CD8-positive, alpha-beta memory T cell (primary cell): ENCODE data around the gene ZNF366. TPM values are rescaled to one million over a fixed set of nuclear protein-coding genes. Genes with fewer than 3 reads are reported as not detected.

ENCODE experiments used
- CTCF ChIA-PET: fragments of 350-600 bp; sonication (Branson Sonifier 250); formaldehyde crosslinking; loops from one replicate; lab custom pipeline; 2021; ENCODE audit warnings: antibody characterized with exemption; lab: Charles Lee
- POLR2A ChIA-PET: fragments of 350-600 bp; sonication (Branson Sonifier 250); formaldehyde crosslinking; loops from one replicate; lab custom pipeline; 2021; ENCODE audit warnings: antibody characterized with exemption; lab: Charles Lee
- DNase-seq, 5 donors: peaks; one replicate each; pipeline versions ENCODE4 v3.0.0 to v3.0.0-alpha.2; 2020 to 2022; ENCODE audit warnings: mixed read lengths in 1 of 5
- H3K27ac ChIP-seq: one replicate; pipeline ENCODE4 v1.7.0; 2013; ENCODE audit warnings: low read depth, mild to moderate bottlenecking, low read length, moderate library complexity
- H3K27me3 ChIP-seq: 2 replicates; pipeline ENCODE4 v1.7.0; 2013; ENCODE audit warnings: low read length, mild to moderate bottlenecking; ENCODE audit not compliant: insufficient read depth, poor library complexity, severe bottlenecking
- H3K36me3 ChIP-seq: 2 replicates; pipeline ENCODE4 v1.7.0; 2013; ENCODE audit warnings: mild to moderate bottlenecking, low read length, moderate library complexity; ENCODE audit not compliant: insufficient read depth
- H3K4me1 ChIP-seq: 2 replicates; pipeline ENCODE4 v1.7.0; 2013; ENCODE audit warnings: mild to moderate bottlenecking, low read length, moderate library complexity; ENCODE audit not compliant: insufficient read depth
- H3K4me3 ChIP-seq: 2 replicates; pipeline ENCODE4 v1.7.0; 2013; ENCODE audit warnings: mild to moderate bottlenecking, low read length
- H3K9me3 ChIP-seq: 2 replicates; pipeline ENCODE4 v1.7.0; 2013; ENCODE audit warnings: mild to moderate bottlenecking, low read length
- H3K27ac Mint-ChIP-seq, 8 donors: one replicate each; pipeline ENCODE4 v1.8.0; 2020 to 2021; ENCODE audit warnings: mixed read lengths in 8 of 8, mild to moderate bottlenecking in 6 of 8, inconsistent platforms in 3 of 8, moderate library complexity in 3 of 8
- H3K27me3 Mint-ChIP-seq, 2 donors: one replicate each; pipeline ENCODE4 v1.8.0; 2020 to 2021; ENCODE audit warnings: mixed read lengths in 2 of 2, mild to moderate bottlenecking in 1 of 2, moderate library complexity in 1 of 2
- H3K36me3 Mint-ChIP-seq, 3 donors: one replicate each; pipeline ENCODE4 v1.8.0; 2020 to 2021; ENCODE audit warnings: mixed read lengths in 3 of 3, inconsistent platforms in 1 of 3, mild to moderate bottlenecking in 1 of 3
- H3K4me1 Mint-ChIP-seq, 3 donors: one replicate each; pipeline ENCODE4 v1.8.0; 2020 to 2021; ENCODE audit warnings: mixed read lengths in 3 of 3, inconsistent platforms in 1 of 3, mild to moderate bottlenecking in 1 of 3
- H3K4me3 Mint-ChIP-seq, 7 donors: one replicate each; pipeline ENCODE4 v1.8.0; 2020 to 2021; ENCODE audit warnings: mixed read lengths in 7 of 7, mild to moderate bottlenecking in 6 of 7, moderate library complexity in 4 of 7, inconsistent platforms in 2 of 7
- H3K9me3 Mint-ChIP-seq, 5 donors: one replicate each; pipeline ENCODE4 v1.8.0; 2020 to 2022; ENCODE audit warnings: mixed read lengths in 5 of 5, mild to moderate bottlenecking in 3 of 5, moderate library complexity in 2 of 5, inconsistent platforms in 1 of 5
- polyA plus RNA-seq: library from polyadenylated mRNA; unstranded; fragments of 300-500 nt; fragmentation: Illumina TruSeq; gene quantifications from one replicate; pipeline ENCODE4 v1.2.3, GENCODE V29; 2021
- total RNA-seq, 2 experiments: library from RNA; stranded (reverse); gene quantifications; one replicate each; pipeline ENCODE4 v1.2.3, GENCODE V29; 2021

ZNF366 gene
- total and polyA plus RNA-seq, 3 experiments from 2014 or later: not detected

DNA sequence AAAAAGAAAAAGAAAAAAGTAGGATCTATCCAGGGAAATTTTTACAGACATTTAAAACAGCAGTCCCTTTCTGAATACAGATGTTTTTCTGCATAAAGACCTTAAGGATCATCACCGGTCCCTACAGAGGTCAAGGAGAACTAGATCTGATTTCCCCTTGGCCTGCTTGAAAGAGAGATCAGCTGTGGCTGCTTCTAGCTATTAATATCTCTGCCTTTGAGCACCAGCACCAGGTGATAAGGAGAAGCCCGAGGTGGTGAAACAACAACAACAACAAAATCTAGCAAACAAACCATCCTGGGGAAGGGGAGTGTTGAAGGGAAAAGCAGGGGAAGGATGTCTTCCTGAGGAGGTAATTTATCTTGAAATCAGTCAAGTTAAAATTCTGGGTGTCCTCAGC lies 42.1 kb downstream of the ZNF366 start:
- Mint-ChIP-seq H3K4me1 (no peaks in the 10 kb centered on the region), H3K9me3 (no peaks in the 10 kb centered on the region), H3K27me3 (peaks cover 8 to 30% of the 10 kb centered on the region in 2 donors), H3K36me3 (no peaks in the 10 kb centered on the region), H3K27ac (no peak overlapping the region), H3K4me3 (peak overlapping the region in 1 of 7 donors; percentile 33)
- DNase-seq: no peak
- POLR2A ChIA-PET: no interaction called here
- H3K9me3 ChIP-seq: no peaks in the 10 kb centered on the region
- H3K27ac ChIP-seq: no peak overlapping the region
- no peak overlapping the region for H3K4me3 ChIP-seq
- no peaks in the 10 kb centered on the region for H3K27me3 ChIP-seq
- no peaks in the 10 kb centered on the region for H3K36me3 ChIP-seq
- H3K4me1 ChIP-seq: no peaks in the 10 kb centered on the region
- CTCF ChIA-PET: no interaction called here

DNA sequence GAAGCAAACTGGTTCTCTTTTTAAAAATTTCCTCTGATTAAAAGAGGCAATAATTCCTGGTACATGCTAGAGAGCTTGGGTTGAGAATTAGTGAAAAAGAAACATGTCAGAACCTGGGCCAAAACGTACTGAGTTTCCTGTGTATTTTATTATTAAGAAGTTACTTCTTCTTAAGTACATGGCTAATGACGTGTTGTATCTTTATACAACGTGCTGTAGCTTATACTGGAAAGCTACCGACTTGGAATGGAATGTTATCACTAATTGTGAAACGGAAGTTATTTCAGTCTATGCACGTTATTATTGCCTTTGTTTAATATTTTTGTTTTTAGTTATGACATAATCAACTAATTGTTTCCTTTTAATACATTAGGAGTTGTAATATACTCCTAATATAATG lies 43.1 kb downstream of the ZNF366 start:
- Histone ChIP-seq H3K27ac (no peak overlapping the region), H3K4me3 (no peak overlapping the region), H3K4me1 (no peaks in the 10 kb centered on the region), H3K36me3 (no peaks in the 10 kb centered on the region), H3K9me3 (no peaks in the 10 kb centered on the region), H3K27me3 (no peaks in the 10 kb centered on the region)
- H3K4me1 Mint-ChIP-seq: no peaks in the 10 kb centered on the region
- no peak overlapping the region for H3K27ac Mint-ChIP-seq
- H3K27me3 Mint-ChIP-seq: peaks cover 8 to 26% of the 10 kb centered on the region in 2 donors
- POLR2A ChIA-PET: no interaction called here
- CTCF ChIA-PET: no interaction called here
- no peaks in the 10 kb centered on the region for H3K9me3 Mint-ChIP-seq
- no peak for DNase-seq
- no peak overlapping the region for H3K4me3 Mint-ChIP-seq
- H3K36me3 Mint-ChIP-seq: no peaks in the 10 kb centered on the region

DNA sequence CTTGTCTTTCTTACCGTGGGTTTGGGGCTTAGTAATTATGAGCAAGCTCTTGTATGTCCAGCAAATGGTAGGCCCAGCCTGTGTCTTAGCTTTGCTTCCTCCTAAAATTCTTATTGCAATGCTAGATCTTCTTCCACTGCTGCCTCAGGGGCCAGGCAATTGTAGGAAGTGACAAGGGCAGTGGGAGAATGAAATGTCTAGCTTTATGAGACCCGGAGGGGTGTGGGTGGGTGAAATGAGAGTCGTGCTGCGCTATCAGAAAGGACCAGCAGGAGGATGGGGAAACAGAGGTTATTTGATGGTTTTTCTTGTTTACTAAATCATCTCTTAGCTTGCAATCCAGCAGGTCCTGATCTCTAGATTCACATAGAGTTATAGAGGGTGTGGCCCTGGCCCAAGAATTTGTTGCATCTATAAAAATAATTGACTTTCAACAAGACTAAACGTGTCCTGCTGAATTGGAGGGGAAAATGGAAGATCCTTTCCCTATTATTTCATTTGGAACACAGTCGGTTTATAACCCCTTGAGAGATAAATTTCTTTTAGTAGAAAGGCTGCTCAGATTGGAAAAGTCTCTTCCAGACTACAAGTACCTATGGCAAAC lies 43.7 kb downstream of the ZNF366 start:
- POLR2A ChIA-PET: no interaction called here

GRCh38 chr5:72460413-72460812 lies 46.8 kb downstream of the ZNF366 start:
- Histone ChIP-seq H3K27me3 (no peaks in the 10 kb centered on the region), H3K9me3 (no peaks in the 10 kb centered on the region), H3K4me1 (no peaks in the 10 kb centered on the region), H3K36me3 (no peaks in the 10 kb centered on the region), H3K4me3 (no peak overlapping the region), H3K27ac (no peak overlapping the region)
- Mint-ChIP-seq H3K27ac (no peak overlapping the region), H3K36me3 (no peaks in the 10 kb centered on the region), H3K4me1 (no peaks in the 10 kb centered on the region), H3K4me3 (no peak overlapping the region), H3K27me3 (peaks cover 8 to 12% of the 10 kb centered on the region in 2 donors), H3K9me3 (no peaks in the 10 kb centered on the region)
- POLR2A ChIA-PET: no interaction called here
- DNase-seq: no peak
- CTCF ChIA-PET: no interaction called here

More for the DNA sequence above, 43.7 kb downstream of the ZNF366 start:
- H3K4me1 ChIP-seq: no peaks in the 10 kb centered on the region
- no peaks in the 10 kb centered on the region for H3K9me3 ChIP-seq
- Mint-ChIP-seq H3K4me1 (no peaks in the 10 kb centered on the region), H3K27ac (no peak overlapping the region), H3K27me3 (peaks cover 8 to 23% of the 10 kb centered on the region in 2 donors), H3K36me3 (no peaks in the 10 kb centered on the region), H3K4me3 (no peak overlapping the region), H3K9me3 (no peaks in the 10 kb centered on the region)
- H3K27ac ChIP-seq: no peak overlapping the region
- no peak for DNase-seq
- H3K4me3 ChIP-seq: no peak overlapping the region
- no peaks in the 10 kb centered on the region for H3K36me3 ChIP-seq
- CTCF ChIA-PET: no interaction called here
- no peaks in the 10 kb centered on the region for H3K27me3 ChIP-seq

DNA sequence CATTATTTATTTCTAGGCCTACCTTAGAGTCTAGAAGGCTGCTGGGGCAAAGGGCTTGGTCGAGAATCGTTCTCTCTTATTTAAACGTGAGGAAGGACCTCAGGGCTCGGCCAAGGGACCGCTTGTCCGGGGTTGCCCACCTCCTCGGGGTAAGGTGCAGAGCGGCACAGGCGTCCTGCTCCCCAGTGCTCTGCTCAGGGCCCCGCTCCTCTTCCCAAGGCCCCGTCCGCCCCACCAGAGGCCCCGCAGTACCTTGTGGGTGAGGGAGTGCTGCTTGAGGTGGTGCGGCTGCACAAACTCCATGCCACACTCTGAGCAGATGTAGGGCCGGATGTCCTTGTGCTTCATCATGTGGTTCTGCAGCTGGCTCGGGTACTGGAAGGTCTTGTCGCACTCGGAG lies 47.3 kb downstream of the ZNF366 start:
- Histone ChIP-seq H3K9me3 (no peaks in the 10 kb centered on the region), H3K4me3 (no peak overlapping the region), H3K36me3 (no peaks in the 10 kb centered on the region), H3K4me1 (no peaks in the 10 kb centered on the region), H3K27ac (no peak overlapping the region), H3K27me3 (no peaks in the 10 kb centered on the region)
- CTCF ChIA-PET: no interaction called here
- no peak for DNase-seq
- H3K9me3 Mint-ChIP-seq: no peaks in the 10 kb centered on the region
- H3K27ac Mint-ChIP-seq: no peak overlapping the region
- POLR2A ChIA-PET: no interaction called here
- peaks cover 6 to 12% of the 10 kb centered on the region in 2 donors for H3K27me3 Mint-ChIP-seq
- H3K36me3 Mint-ChIP-seq: no peaks in the 10 kb centered on the region
- H3K4me1 Mint-ChIP-seq: no peaks in the 10 kb centered on the region
- H3K4me3 Mint-ChIP-seq: no peak overlapping the region

- H3K36me3 ChIP-seq: no peaks in the 10 kb centered on the region
- no peaks in the 10 kb centered on the region for H3K9me3 Mint-ChIP-seq
- ChIA-PET POLR2A (no interaction called here), CTCF (no interaction called here)
- no peaks in the 10 kb centered on the region for H3K27me3 ChIP-seq
- peaks cover 1 to 12% of the 10 kb centered on the region in 2 donors for H3K27me3 Mint-ChIP-seq
- H3K4me1 ChIP-seq: no peaks in the 10 kb centered on the region
- H3K4me1 Mint-ChIP-seq: no peaks in the 10 kb centered on the region
- H3K27ac Mint-ChIP-seq: peak overlapping the region in 1 of 8 donors; percentile 56
- no peak overlapping the region for H3K4me3 Mint-ChIP-seq
- no peak overlapping the region for H3K27ac ChIP-seq
- H3K36me3 Mint-ChIP-seq: no peaks in the 10 kb centered on the region
- DNase-seq: no peak
- no peaks in the 10 kb centered on the region for H3K9me3 ChIP-seq
- no peak overlapping the region for H3K4me3 ChIP-seq
Observed at GRCh38 chr5:72459089-72459661, 48.0 kb downstream of the ZNF366 start.

DNA sequence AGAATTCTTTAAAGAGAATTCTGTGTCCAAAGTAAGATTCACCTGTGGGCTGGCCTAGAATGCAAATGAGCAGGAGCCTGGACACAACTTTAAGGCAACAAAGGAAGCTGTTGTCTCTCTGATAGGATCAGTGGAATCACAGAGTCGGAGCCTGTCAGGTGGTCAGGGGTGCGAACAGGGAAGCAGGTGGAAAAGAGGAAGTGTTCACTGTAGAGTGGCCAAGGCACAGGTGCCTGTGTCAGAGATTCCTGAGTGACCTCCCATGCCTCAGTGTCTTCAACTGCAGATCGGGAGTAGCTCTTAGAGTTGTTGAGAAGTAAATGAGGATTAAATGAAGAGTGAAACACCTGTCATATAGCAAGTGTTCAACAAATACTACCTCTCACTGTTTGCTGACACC lies 48.8 kb downstream of the ZNF366 start:
- Mint-ChIP-seq H3K27me3 (peaks cover 1 to 7% of the 10 kb centered on the region in 2 donors), H3K4me1 (no peaks in the 10 kb centered on the region), H3K9me3 (no peaks in the 10 kb centered on the region), H3K36me3 (no peaks in the 10 kb centered on the region), H3K4me3 (no peak overlapping the region), H3K27ac (no peak overlapping the region)
- Histone ChIP-seq H3K4me1 (no peaks in the 10 kb centered on the region), H3K9me3 (no peaks in the 10 kb centered on the region), H3K36me3 (no peaks in the 10 kb centered on the region), H3K27me3 (no peaks in the 10 kb centered on the region), H3K27ac (no peak overlapping the region), H3K4me3 (no peak overlapping the region)
- ChIA-PET POLR2A (no interaction called here), CTCF (no interaction called here)
- no peak for DNase-seq

DNA sequence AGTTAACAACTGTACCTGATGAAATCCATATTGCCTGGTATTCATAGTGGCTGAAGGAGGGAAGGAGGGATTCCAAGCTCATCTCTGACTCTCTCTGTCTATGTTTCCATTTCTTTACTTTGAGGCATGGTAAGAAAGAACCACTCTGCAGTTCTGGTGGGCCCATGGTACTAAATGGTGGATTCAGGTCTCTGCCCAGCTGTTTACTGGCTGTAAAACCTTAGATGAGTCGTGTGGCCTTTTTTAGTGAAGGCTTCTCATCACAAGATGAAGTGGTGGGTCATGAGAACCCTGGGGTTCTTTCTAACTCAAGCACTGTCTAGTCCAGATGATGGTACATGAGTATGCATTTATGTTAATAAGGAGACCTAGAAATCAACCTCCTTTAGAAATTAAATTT lies 49.7 kb downstream of the ZNF366 start:
- no peak overlapping the region for H3K27ac Mint-ChIP-seq
- CTCF ChIA-PET: no interaction called here

More for the DNA sequence above, 49.7 kb downstream of the ZNF366 start:
- no peaks in the 10 kb centered on the region for H3K4me1 ChIP-seq
- H3K4me1 Mint-ChIP-seq: no peaks in the 10 kb centered on the region
- H3K4me3 ChIP-seq: no peak overlapping the region
- no peaks in the 10 kb centered on the region for H3K36me3 Mint-ChIP-seq
- DNase-seq: no peak
- H3K27me3 ChIP-seq: no peaks in the 10 kb centered on the region
- H3K4me3 Mint-ChIP-seq: no peak overlapping the region
- no peaks in the 10 kb centered on the region for H3K9me3 ChIP-seq
- H3K27ac ChIP-seq: no peak overlapping the region
- peaks cover 0 to 3% of the 10 kb centered on the region in 2 donors for H3K27me3 Mint-ChIP-seq
- POLR2A ChIA-PET: no interaction called here
- no peaks in the 10 kb centered on the region for H3K9me3 Mint-ChIP-seq
- H3K36me3 ChIP-seq: no peaks in the 10 kb centered on the region
